Type B pancreatic cell (in vitro differentiated cells): ENCODE results near the gene MEGF9. TPM values are rescaled to one million over a fixed set of nuclear protein-coding genes. Genes with fewer than 3 reads are reported as not detected.

Experiments
- DNase-seq: peaks from one replicate; pipeline ENCODE4 v3.0.0; 2021; ENCODE audit warnings: mixed read lengths; ENCODE audit not compliant: unreplicated experiment; ENCODE audit errors: extremely low spot score
- H3K27ac Mint-ChIP-seq: 2 replicates; pipeline ENCODE4 v1.8.0; 2021; ENCODE audit warnings: mild to moderate bottlenecking, mixed read lengths
- H3K27me3 Mint-ChIP-seq: 2 replicates; pipeline ENCODE4 v1.8.0; 2021; ENCODE audit warnings: mixed read lengths
- H3K36me3 Mint-ChIP-seq: 2 replicates; pipeline ENCODE4 v1.8.0; 2021; ENCODE audit warnings: mixed read lengths
- H3K4me1 Mint-ChIP-seq: one replicate; pipeline ENCODE4 v1.8.0; 2021; ENCODE audit warnings: mixed read lengths; ENCODE audit not compliant: unreplicated experiment
- H3K4me3 Mint-ChIP-seq: 2 replicates; pipeline ENCODE4 v1.8.0; 2021; ENCODE audit warnings: mild to moderate bottlenecking, mixed read lengths
- H3K9me3 Mint-ChIP-seq: 2 replicates; pipeline ENCODE4 v1.8.0; 2021; ENCODE audit warnings: mixed read lengths
- CTCF ChIP-seq: fragments of 200-600 bp; sonication (generic); conservative IDR thresholded peaks from 2 replicates; pipeline ENCODE4 v1.5.0; 2021; ENCODE audit warnings: antibody characterized with exemption, mild to moderate bottlenecking
- total RNA-seq: library from RNA; stranded (reverse); gene quantifications from 2 replicates; pipeline ENCODE4 v1.2.1, GENCODE V29; 2021; ENCODE audit warnings: low replicate concordance

The MEGF9 gene
- total RNA-seq, 1 donor from 2014 or later, result 14.7 TPM

GRCh38 chr9:120654272-120654671 lies 60.0 kb downstream of the MEGF9 start:
- Mint-ChIP-seq H3K4me3 (no peak overlapping the region), H3K36me3 (peaks cover 8% of the 10 kb centered on the region), H3K27me3 (no peaks in the 10 kb centered on the region), H3K9me3 (no peaks in the 10 kb centered on the region), H3K27ac (no peak overlapping the region), H3K4me1 (peaks cover 4% of the 10 kb centered on the region)
- no peak for TF ChIP-seq CTCF
- DNase-seq, result no peak

- Mint-ChIP-seq H3K4me3 (no peak overlapping the region), H3K27ac (no peak overlapping the region)
These were observed 60.5 kb downstream of the MEGF9 start for GRCh38 chr9:120653762-120654161.

DNA sequence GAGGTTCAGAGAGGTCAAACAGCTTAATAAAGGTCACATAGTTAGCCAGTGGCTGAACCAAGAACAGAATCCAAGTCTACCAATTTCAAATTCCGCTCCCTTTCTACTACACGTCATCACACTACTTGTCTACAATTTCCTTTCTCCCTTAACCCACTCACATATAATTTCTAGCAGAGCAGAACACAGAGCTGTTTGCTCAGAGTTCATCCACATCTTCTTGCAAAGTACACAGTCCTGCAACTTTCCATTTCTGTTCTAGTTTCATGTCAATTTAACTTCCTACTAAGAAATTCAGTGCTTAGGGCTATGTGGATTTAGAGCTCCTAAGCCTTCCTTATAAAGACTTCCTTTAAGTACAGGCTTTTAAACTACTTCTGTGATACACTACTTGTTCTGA lies 61.3 kb downstream of the MEGF9 start:
- Mint-ChIP-seq H3K36me3 (peaks cover 8% of the 10 kb centered on the region), H3K27me3 (no peaks in the 10 kb centered on the region), H3K9me3 (no peaks in the 10 kb centered on the region), H3K4me1 (peaks cover 4% of the 10 kb centered on the region), H3K4me3 (no peak overlapping the region), H3K27ac (no peak overlapping the region)
- DNase-seq, result no peak
- no peak for TF ChIP-seq CTCF

More at GRCh38 chr9:120653762-120654161, 60.5 kb downstream of the MEGF9 start:
- Mint-ChIP-seq H3K4me1 (peaks cover 4% of the 10 kb centered on the region), H3K9me3 (no peaks in the 10 kb centered on the region), H3K27me3 (no peaks in the 10 kb centered on the region), H3K36me3 (peaks cover 8% of the 10 kb centered on the region)
- no peak for DNase-seq
- TF ChIP-seq CTCF, result no peak

GRCh38 chr9:120650352-120650751 lies 63.9 kb downstream of the MEGF9 start:
- peaks cover 4% of the 10 kb centered on the region for H3K36me3 Mint-ChIP-seq
- no peaks in the 10 kb centered on the region for H3K9me3 Mint-ChIP-seq
- no peak for DNase-seq
- no peak for TF ChIP-seq CTCF
- no peaks in the 10 kb centered on the region for H3K27me3 Mint-ChIP-seq
- no peak overlapping the region for H3K4me3 Mint-ChIP-seq
- peaks cover 13% of the 10 kb centered on the region for H3K4me1 Mint-ChIP-seq
- H3K27ac Mint-ChIP-seq, result no peak overlapping the region

DNA sequence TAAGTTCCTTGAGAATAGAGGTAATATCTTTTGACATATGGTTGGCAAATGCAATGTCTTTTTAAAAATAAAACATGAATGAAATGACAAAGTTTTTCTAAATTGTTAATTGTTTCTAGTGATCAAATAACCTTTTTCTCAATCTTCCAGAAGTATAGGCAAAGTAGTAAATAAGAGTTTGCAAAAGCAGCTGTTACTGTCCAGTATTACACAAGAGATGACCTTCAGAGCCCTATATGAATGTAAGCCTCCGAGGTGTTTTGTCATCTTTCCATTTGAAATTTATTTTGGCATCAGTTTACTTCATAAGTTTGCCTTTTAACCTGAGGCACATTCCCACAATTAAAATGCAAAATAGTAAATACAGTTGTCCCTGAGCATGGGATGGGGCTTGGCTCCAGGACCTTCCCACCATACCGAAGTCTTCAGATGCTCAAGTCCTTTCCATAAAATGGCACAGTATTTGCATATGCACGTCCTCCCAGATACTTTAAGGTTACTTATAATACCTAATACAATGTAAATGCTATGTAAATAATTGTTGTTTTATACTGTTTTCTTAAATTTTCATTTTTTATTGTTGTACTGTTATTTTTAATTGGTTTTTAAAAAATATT lies 65.6 kb downstream of the MEGF9 start:
- Mint-ChIP-seq H3K27ac (no peak overlapping the region), H3K4me3 (no peak overlapping the region), H3K4me1 (peaks cover 13% of the 10 kb centered on the region), H3K36me3 (peaks cover 4% of the 10 kb centered on the region), H3K27me3 (no peaks in the 10 kb centered on the region), H3K9me3 (no peaks in the 10 kb centered on the region)
- TF ChIP-seq CTCF, result no peak
- no peak for DNase-seq

- no peaks in the 10 kb centered on the region for H3K27me3 Mint-ChIP-seq
- no peaks in the 10 kb centered on the region for H3K36me3 Mint-ChIP-seq
- no peak for TF ChIP-seq CTCF
- no peak overlapping the region for H3K27ac Mint-ChIP-seq
- peaks cover 1% of the 10 kb centered on the region for H3K9me3 Mint-ChIP-seq
- no peak for DNase-seq
- peaks cover 24% of the 10 kb centered on the region for H3K4me1 Mint-ChIP-seq
- no peak overlapping the region for H3K4me3 Mint-ChIP-seq
These were observed 67.3 kb downstream of the MEGF9 start for GRCh38 chr9:120646948-120647347.
